Measurements from ENCODE around the gene FOXP1. TPM values are rescaled to one million over a fixed set of nuclear protein-coding genes. Genes with fewer than 3 reads are reported as not detected.

The FOXP1 gene
- total and polyA plus RNA-seq, 2 of the 13 experiments (the other 11 are each of a cell fraction or from before 2014, with no cell fraction given), result 40.4 to 59.0 TPM

GRCh38 chr3:71117572-71118247 lies 465.8 kb downstream of the FOXP1 start:
- H3K9me3 ChIP-seq (ENCODE audit: low read length), result no peaks in the 10 kb centered on the region
- intact Hi-C loops (cut with micrococcal nuclease; ENCODE audit: unreplicated experiment), result no loop called here
- ChIA-PET POLR2A (interaction anchor here (1.1 to 1.4 kb wide), 2 partner anchors 13 to 29 kb away, joined by 3 read pairs; no protein-coding TSS in a partner anchor), CTCF (ENCODE audit: low intra/inter-chr PET ratio, low total read pairs) (no interaction called here)
- H3K4me2 ChIP-seq (ENCODE audit: low read depth, low read length), result no peak overlapping the region
- H3K27me3 ChIP-seq (ENCODE audit: control insufficient read depth in 1 of 2, insufficient read depth in 2 of 2, low read length in 2 of 2), result no peaks in the 10 kb centered on the region
- peaks cover 0 to 1% of the 10 kb centered on the region in 2 experiments; a peak in 3 of 5 replicates for H3K36me3 ChIP-seq (replicated peaks in 1 of 2; ENCODE audit: control insufficient read depth in 1 of 2, insufficient read depth in 2 of 2, low read length in 2 of 2)
- no TSS peak for BruUV-seq (replicated peaks)
- 97% methylated on average over 7 of the region's 7 CpGs for WGBS (ENCODE audit: low lambda C conversion rate)
- H3K27ac ChIP-seq (ENCODE audit: extremely low read length, insufficient read depth, low read length), result no peak overlapping the region
- in situ Hi-C loops (cut with HindIII; ENCODE audit: extremely low pct_ligation_motif_present, low pct_unique_long_range_greater_than_20kb), result no loop called here
- no peaks in the 10 kb centered on the region for H4K20me1 ChIP-seq (ENCODE audit: insufficient read depth, low read length)
- no peak overlapping the region for H2AFZ ChIP-seq (ENCODE audit: low read length)
- FAIRE-seq (no peak), DNase-seq (ENCODE audit: low spot score) (no peak), ATAC-seq (no peak)
- TF ChIP-seq CREBL2 (CRISPR knock-in tag; IDR thresholded peaks at IDR 0.05; ENCODE audit: borderline replicate concordance), result no peak
- no peak for TF ChIP-seq YEATS4 (CRISPR knock-in tag; IDR thresholded peaks at IDR 0.05; ENCODE audit: borderline replicate concordance)
- TF ChIP-seq BRD4 (CRISPR knock-in tag; IDR thresholded peaks at IDR 0.05), result no peak
- TF ChIP-seq SMYD3 (CRISPR knock-in tag; IDR thresholded peaks at IDR 0.05), result no peak
- no peak for TF ChIP-seq GMEB1 (CRISPR knock-in tag; IDR thresholded peaks at IDR 0.05; ENCODE audit: borderline replicate concordance)
- TF ChIP-seq MATR3 (CRISPR knock-in tag; IDR thresholded peaks at IDR 0.05), result no peak
- TF ChIP-seq RARG (CRISPR knock-in tag; IDR thresholded peaks at IDR 0.05; ENCODE audit: low read depth), result no peak
- TF ChIP-seq ZNF232 (CRISPR knock-in tag; IDR thresholded peaks at IDR 0.05; ENCODE audit: borderline replicate concordance), result no peak
- no peak for TF ChIP-seq GABPA (IDR thresholded peaks at IDR 0.05; ENCODE audit: low read depth, low read length)
- no peak for TF ChIP-seq GABPA (CRISPR knock-in tag; IDR thresholded peaks at IDR 0.05; ENCODE audit: low read depth)
- no peak for TF ChIP-seq MBNL3 (CRISPR knock-in tag; conservative IDR thresholded peaks at IDR 0.05)
- TF ChIP-seq ZBTB21 (CRISPR knock-in tag; IDR thresholded peaks at IDR 0.05), result no peak
- TF ChIP-seq ZMYM2 (CRISPR knock-in tag; IDR thresholded peaks at IDR 0.05), result no peak
- TF ChIP-seq IKZF4 (CRISPR knock-in tag; IDR thresholded peaks at IDR 0.05; ENCODE audit: borderline replicate concordance, low read depth, not compliant biosample characterization), result no peak
- no peak for TF ChIP-seq IRF1 (CRISPR knock-in tag; IDR thresholded peaks at IDR 0.05; ENCODE audit: low read depth)
- TF ChIP-seq ZNF557 (CRISPR knock-in tag; IDR thresholded peaks at IDR 0.05), result no peak
- TF ChIP-seq ZNF616 (CRISPR knock-in tag; IDR thresholded peaks at IDR 0.05; ENCODE audit: low read depth), result no peak
- TF ChIP-seq KLF11 (CRISPR knock-in tag; IDR thresholded peaks at IDR 0.05), result no peak
- no peak for TF ChIP-seq PBX3 (CRISPR knock-in tag; IDR thresholded peaks at IDR 0.05; ENCODE audit: borderline replicate concordance)
- no peak for TF ChIP-seq NR2F6 (IDR thresholded peaks at IDR 0.05)
- TF ChIP-seq NR2F6 (CRISPR knock-in tag; IDR thresholded peaks at IDR 0.05), result no peak
- H3K4me3 ChIP-seq (replicated peaks in 1 of 3; ENCODE audit: insufficient read depth in 1 of 3, low read depth in 2 of 3, low read length in 3 of 3), result no peak overlapping the region
- H3K4me1 ChIP-seq (ENCODE audit: insufficient read depth, low read length), result peaks cover 18% of the 10 kb centered on the region
- H3K9ac ChIP-seq (ENCODE audit: insufficient read depth, low read depth, low read length), result no peak overlapping the region
- H3K79me2 ChIP-seq (ENCODE audit: insufficient read depth, low read length), result no peaks in the 10 kb centered on the region
